K562 (cell line): ENCODE results near the gene GEMIN4. TPM values are rescaled to one million over a fixed set of nuclear protein-coding genes. Genes with fewer than 3 reads are reported as not detected.

Experiments
- ATAC-seq: fragments of 200-7000 bp; cut with Tn5 transposase; 3 replicates; pipeline ENCODE4 v1.9.1; 2020; ENCODE audit warnings: moderate library complexity
- BruUV-seq: library from RNA; stranded (reverse); fragments of 400-500 nt; replicated peaks from 2 replicates; lab custom pipeline; 2021; lab: Mats Ljungman, UMichigan
- CTCF ChIA-PET: fragments of 300-600 bp; formaldehyde crosslinking; extraction: SDS; loops from one replicate; lab custom pipeline; 2021; ENCODE audit warnings: low intra/inter-chr PET ratio; lab: Yijun Ruan, JAX
- POLR2A ChIA-PET: fragments of 300-600, 350-650 bp; sonication (Branson Sonifier 250); formaldehyde crosslinking; extraction: SDS; loops from one replicate; lab custom pipeline; 2021; ENCODE audit warnings: antibody characterized with exemption, inconsistent platforms; lab: Yijun Ruan, JAX
- DNase-seq, 4 experiments: peaks; one replicate each; pipeline versions ENCODE4 v3.0.0 to v3.0.0-alpha.2; 2011 to 2018; ENCODE audit warnings: low spot score in 3 of 4, mixed read lengths in 3 of 4; ENCODE audit errors: extremely low read depth in 1 of 4
- FAIRE-seq: peaks from 2 replicates; lab custom pipeline; 2011; peaks lifted over from hg19 to GRCh38; lab: Jason Lieb, UNC
- H2AFZ ChIP-seq: 2 replicates; pipeline ENCODE4 v1.6.0; 2011; ENCODE audit warnings: low read depth, low read length, control low read depth, inconsistent platforms
- H3K27ac ChIP-seq: fragments of 200-600 bp; 3 replicates; pipeline ENCODE4 v1.8.0; 2011; ENCODE audit warnings: low read depth, mild to moderate bottlenecking, control low read depth, inconsistent platforms, low read length, moderate library complexity, mixed read lengths; ENCODE audit errors: extremely low read depth
- H3K27me3 ChIP-seq, 2 experiments: fragments of 300-600 bp in 1 of 2; 2 replicates in 1 of 2; 3 replicates in 1 of 2; pipeline versions ENCODE4 v1.6.0 to v1.8.0; 2011; ENCODE audit warnings: inconsistent platforms in 2 of 2, low read length in 2 of 2, mild to moderate bottlenecking in 1 of 2, mixed read lengths in 1 of 2, moderate library complexity in 1 of 2; ENCODE audit not compliant: control insufficient read depth in 2 of 2, insufficient read depth in 2 of 2
- H3K36me3 ChIP-seq: fragments of 300-600 bp; 3 replicates; pipeline ENCODE4 v1.8.0; 2011; ENCODE audit warnings: mild to moderate bottlenecking, low read length, inconsistent platforms; ENCODE audit not compliant: control insufficient read depth, insufficient read depth
- H3K4me1 ChIP-seq, 2 experiments: fragments of 200-600 bp in 1 of 2; replicated peaks in 1 of 2; 2 replicates in 1 of 2; 3 replicates in 1 of 2; pipeline versions ENCODE4 v1.5.1 to v1.8.0; 2011; ENCODE audit warnings: inconsistent platforms in 2 of 2, low read length in 2 of 2, mild to moderate bottlenecking in 1 of 2, mixed read lengths in 1 of 2, moderate library complexity in 1 of 2; ENCODE audit not compliant: control insufficient read depth in 2 of 2, insufficient read depth in 2 of 2
- H3K4me2 ChIP-seq: 2 replicates; pipeline ENCODE4 v1.6.1; 2011; ENCODE audit warnings: low read length, control low read depth, inconsistent platforms, mixed read lengths; ENCODE audit not compliant: insufficient read depth
- H3K4me3 ChIP-seq: fragments of 200-600 bp; sonication (generic), shearing (Covaris generic); 2 replicates; pipeline ENCODE4 v1.5.1; 2016; ENCODE audit warnings: control low read depth, inconsistent platforms
- H3K79me2 ChIP-seq: fragments of 200-600 bp; 3 replicates; pipeline ENCODE4 v1.8.0; 2011; ENCODE audit warnings: low read length, inconsistent platforms; ENCODE audit not compliant: control insufficient read depth, insufficient read depth
- H3K9ac ChIP-seq, 2 experiments: 2 replicates each; pipeline versions ENCODE4 v1.6.0 to v1.6.1; 2011; ENCODE audit warnings: low read depth in 2 of 2, low read length in 2 of 2, control low read depth in 1 of 2, inconsistent platforms in 1 of 2, mild to moderate bottlenecking in 1 of 2, mixed read lengths in 1 of 2; ENCODE audit not compliant: insufficient read depth in 1 of 2
- H3K9me1 ChIP-seq: one replicate; pipeline ENCODE4 v1.6.0; 2011; ENCODE audit warnings: inconsistent platforms, mild to moderate bottlenecking, low read length, moderate library complexity; ENCODE audit not compliant: control insufficient read depth, insufficient read depth
- H3K9me3 ChIP-seq: replicated peaks from 2 replicates; pipeline ENCODE4 v1.5.1; 2011; ENCODE audit warnings: low read depth, low read length, inconsistent platforms; ENCODE audit not compliant: control insufficient read depth, insufficient read depth
- H4K20me1 ChIP-seq: replicated peaks from 2 replicates; pipeline ENCODE4 v1.6.1; 2011; ENCODE audit warnings: low read length, inconsistent platforms, mixed read lengths; ENCODE audit not compliant: control insufficient read depth, insufficient read depth
- HDAC2 ChIP-seq: fragments of 450-650 bp; IDR thresholded peaks from 2 replicates; pipeline ENCODE4 v1.6.1; 2016; ENCODE audit warnings: mild to moderate bottlenecking
- HES1 ChIP-seq: fragments of 450-650 bp; IDR thresholded peaks from 2 replicates; pipeline ENCODE4 v1.6.1; 2016; ENCODE audit warnings: low read depth, mild to moderate bottlenecking, moderate library complexity
- MCM2 ChIP-seq: fragments of 450-650 bp; IDR thresholded peaks from 2 replicates; pipeline ENCODE4 v1.6.1; 2017; ENCODE audit warnings: low read depth, mild to moderate bottlenecking
- MTA3 ChIP-seq: fragments of 450-650 bp; formaldehyde crosslinking; IDR thresholded peaks from 2 replicates; pipeline ENCODE4 v1.6.1; 2017; ENCODE audit warnings: mild to moderate bottlenecking, borderline replicate concordance
- NEUROD1 ChIP-seq: fragments of 150-350 bp; IDR thresholded peaks from 2 replicates; pipeline ENCODE4 v1.6.1; 2014; ENCODE audit warnings: borderline replicate concordance, low read length, low read depth; ENCODE audit not compliant: partially characterized antibody
- RBBP5 ChIP-seq: fragments of 200-600 bp; sonication (generic); IDR thresholded peaks from 2 replicates; pipeline ENCODE4 v1.6.1; 2012; ENCODE audit warnings: borderline replicate concordance, mild to moderate bottlenecking, low read length, control low read depth, inconsistent platforms; ENCODE audit not compliant: insufficient read depth, poor library complexity, severe bottlenecking
- RFX7 ChIP-seq: fragments of 250-450 bp; sonication (Bioruptor Pico); IDR thresholded peaks from 2 replicates; pipeline ENCODE4 v1.5.1; 2021; ENCODE audit warnings: mild to moderate bottlenecking
- THRB ChIP-seq: fragments of 450-650 bp; formaldehyde crosslinking; conservative IDR thresholded peaks from 2 replicates; pipeline ENCODE4 v1.4.0; 2022; ENCODE audit warnings: mild to moderate bottlenecking, missing genetic modification characterization
- WHSC1 ChIP-seq: IDR thresholded peaks from one replicate; pipeline ENCODE4 v1.6.1; 2012; ENCODE audit warnings: low read length, control low read depth, inconsistent platforms
- ZNF121 ChIP-seq: sonication (generic); formaldehyde crosslinking; conservative IDR thresholded peaks from 2 replicates; pipeline ENCODE4 v1.8.0; 2022; ENCODE audit warnings: missing genetic modification reagents
- WGBS: fragments of 100-300 bp; shearing (Covaris generic); methylation state at CpG from one replicate; pipeline ENCODE4 v1.1.6; 2016; ENCODE audit warnings: low coverage, mixed read lengths; ENCODE audit not compliant: insufficient coverage; ENCODE audit errors: missing lambda C conversion rate; 5-methylcytosine and 5-hydroxymethylcytosine counted together
- in situ Hi-C: fragments of 300-500 bp; cut with MboI; formaldehyde crosslinking; loops from 4 replicates; pipeline ENCODE4 v1.15.0; 2018; ENCODE audit warnings: inconsistent platforms, mixed read lengths
- intact Hi-C: fragments of 100-400 bp; cut with micrococcal nuclease; formaldehyde crosslinking; loops from 2 replicates; pipeline ENCODE4 v1.14.2; 2022
- polyA plus RNA-seq, 8 experiments: library from polyadenylated mRNA; depleted of rRNA in 4 of 8; stranded (reverse) in 5 of 8; unstranded in 3 of 8; fragments of >200 nt; fragmentation: Nextera tagmentation in 2 of 8; fragmentation: Illumina TruSeq in 1 of 8; extraction: Ambion mirVana in 2 of 8; extraction: Trizol in 1 of 8; gene quantifications; 2 replicates each; pipeline versions ENCODE4 v1.2.1 to v1.2.3, GENCODE V29; 2011 to 2014; ENCODE audit warnings: inconsistent platforms in 1 of 8, missing spikeins in 1 of 8
- total RNA-seq, 7 experiments: library from RNA; depleted of rRNA in 6 of 7; stranded (reverse); fragments of >200 nt in 6 of 7; fragmentation: Illumina TruSeq in 2 of 7; extraction: Trizol in 2 of 7; gene quantifications; 2 replicates each; pipeline versions ENCODE4 v1.2.1 to v1.2.3, GENCODE V29; 2011 to 2021; ENCODE audit warnings: low replicate concordance in 1 of 7

Gene GEMIN4
- total and polyA plus RNA-seq, 9 of the 15 experiments (the other 6 are each of a cell fraction or from before 2014, with no cell fraction given) = 1.8 to 42.5 (median 10.8) TPM

- TF ChIP-seq NEUROD1 (no peak), HES1 (no peak), RFX7 (CRISPR knock-in tag) (no peak), RBBP5 (no peak), MTA3 (no peak), THRB (CRISPR knock-in tag) (no peak), MCM2 (no peak), HDAC2 (no peak)
Measured at GRCh38 chr17:789160-789840, 37.2 kb upstream of the GEMIN4 start (continued).

- no peaks in the 10 kb centered on the region for H4K20me1 ChIP-seq
- no TSS peak for BruUV-seq
- ATAC-seq (no peak), DNase-seq (no peak), FAIRE-seq (no peak)
- H3K36me3 ChIP-seq = peaks cover 74% of the 10 kb centered on the region; the same call in 2 of the 3 replicates
- H3K27me3 ChIP-seq = no peaks in the 10 kb centered on the region
- H3K9me1 ChIP-seq = no peaks in the 10 kb centered on the region
- H3K9me3 ChIP-seq = no peaks in the 10 kb centered on the region
- in situ Hi-C loops = loop anchor here (5.0 kb wide), 1 partner anchor 199 kb away; no protein-coding TSS in a partner anchor
- TF ChIP-seq ZNF121 (CRISPR knock-in tag) = peak; percentile 27; the same call in 1 of the 2 replicates
- TF ChIP-seq WHSC1 = no peak
- H3K4me1 ChIP-seq = peaks cover 4 to 8% of the 10 kb centered on the region in 2 experiments; a peak in 3 of 5 replicates
- H3K4me2 ChIP-seq = no peak overlapping the region
- H3K79me2 ChIP-seq = peaks cover 16% of the 10 kb centered on the region
- intact Hi-C loops = no loop called here
- CTCF ChIA-PET = no interaction called here
- H3K27ac ChIP-seq = no peak overlapping the region
- no peak overlapping the region for H3K4me3 ChIP-seq
- H2AFZ ChIP-seq = no peak overlapping the region
- WGBS = 88% methylated on average over 4 of the region's 4 CpGs
- H3K9ac ChIP-seq = no peak overlapping the region
- POLR2A ChIA-PET = interaction anchor here (0.6 kb wide), 1 partner anchor 598 kb away, joined by 3 read pairs; no protein-coding TSS in a partner anchor
Measured at GRCh38 chr17:788551-788950, 36.5 kb upstream of the GEMIN4 start.
